Right lung (tissue), 5 donors: ENCODE data around the gene L3MBTL2. TPM values are rescaled to one million over a fixed set of nuclear protein-coding genes. Genes with fewer than 3 reads are reported as not detected.

Experiments
- DNase-seq, 2 donors: peaks; one replicate each; pipeline ENCODE4 v3.0.0-alpha.2; 2013
- polyA plus RNA-seq, 5 donors: library from polyadenylated mRNA; unstranded; fragments of 120-200 nt; gene quantifications; one replicate each; pipeline versions ENCODE4 v1.2.1 to v1.2.3, GENCODE V29; 2013; ENCODE audit warnings: inconsistent platforms in 1 of 5, low replicate concordance in 1 of 5; ENCODE audit not compliant: insufficient read length in 5 of 5, insufficient read depth in 1 of 5

L3MBTL2 gene
- polyA plus RNA-seq, 5 donors, result 19.9 to 25.6 (median 23.9) TPM

DNA sequence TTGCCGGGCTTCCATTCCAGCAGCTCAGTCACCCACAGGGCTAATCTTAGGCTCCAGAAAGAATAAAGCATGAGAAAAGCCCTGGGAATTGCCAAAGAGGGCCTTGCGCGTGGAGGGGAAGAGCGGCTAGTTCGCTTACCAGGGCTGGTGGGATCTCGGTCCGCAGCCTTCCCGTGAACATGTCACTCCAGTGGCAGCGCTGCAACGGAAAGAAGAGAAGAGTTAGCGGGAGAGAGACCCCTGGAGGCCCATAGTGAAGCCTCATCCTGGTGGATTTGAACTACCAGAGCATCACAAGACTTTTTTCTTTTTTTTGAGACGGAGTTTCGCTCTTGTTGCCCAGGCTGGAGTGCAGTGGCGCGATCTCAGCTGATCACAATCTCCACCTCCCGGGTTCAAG is 62.8 kb downstream of the L3MBTL2 start:
- no peak for DNase-seq

DNA sequence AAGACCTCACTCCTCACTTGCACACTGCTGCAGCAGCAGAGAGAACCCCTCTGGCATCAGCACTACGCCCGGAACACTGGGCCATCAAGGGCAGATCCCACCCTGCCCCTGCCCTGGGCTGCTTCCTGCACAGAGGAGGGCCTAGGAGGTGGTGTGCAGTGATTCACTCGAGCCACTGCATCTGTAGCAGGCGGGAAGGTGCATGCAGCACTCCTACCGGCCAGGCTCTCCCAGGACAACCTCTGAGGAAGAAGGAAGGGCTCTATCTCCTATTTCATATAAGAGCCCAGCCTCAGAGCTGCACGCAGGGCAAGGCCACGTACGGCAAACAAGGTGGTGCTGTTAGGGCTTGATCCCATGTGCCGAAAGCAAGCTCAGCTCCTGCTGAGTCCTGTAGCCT is 66.7 kb downstream of the L3MBTL2 start:
- DNase-seq, result no peak

DNA sequence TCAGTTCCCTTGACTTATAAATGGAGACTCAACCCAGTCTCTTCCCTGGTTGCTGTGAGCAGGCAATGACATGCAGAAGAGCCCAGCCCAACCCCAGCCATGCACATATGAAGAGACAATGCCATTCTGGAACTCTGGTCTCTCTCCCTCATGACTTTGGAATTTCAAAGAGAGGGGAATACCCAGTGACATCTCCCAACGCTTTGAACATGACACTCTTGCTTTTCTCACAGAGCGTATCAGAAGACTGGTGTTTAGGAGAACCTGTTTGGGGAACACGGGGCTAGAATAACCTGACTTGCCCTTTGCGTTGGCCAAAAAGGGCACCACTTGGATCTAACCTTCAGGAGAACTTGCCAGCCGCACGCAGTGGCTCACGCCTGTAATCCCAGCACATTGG is 68.0 kb downstream of the L3MBTL2 start:
- DNase-seq, result no peak

DNA sequence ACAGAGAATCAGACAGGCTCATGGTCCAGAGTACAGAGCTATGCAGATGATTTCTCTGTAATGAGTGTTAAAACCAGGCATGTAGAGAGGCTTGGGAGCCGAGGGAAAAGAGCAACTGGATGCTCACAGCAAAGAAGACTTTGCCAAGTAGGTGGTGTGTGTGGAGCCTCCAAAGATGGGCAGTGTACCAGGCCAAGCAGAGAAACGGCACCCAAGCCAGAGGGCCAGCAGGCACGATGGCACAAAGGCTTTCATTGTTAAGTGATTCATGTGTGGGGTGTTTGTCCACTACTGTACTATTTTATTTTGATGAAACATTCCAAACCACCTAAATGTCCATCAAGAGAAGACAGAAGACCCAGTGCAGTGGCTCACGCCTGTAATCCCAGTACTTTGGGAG is 69.7 kb downstream of the L3MBTL2 start:
- no peak for DNase-seq

DNA sequence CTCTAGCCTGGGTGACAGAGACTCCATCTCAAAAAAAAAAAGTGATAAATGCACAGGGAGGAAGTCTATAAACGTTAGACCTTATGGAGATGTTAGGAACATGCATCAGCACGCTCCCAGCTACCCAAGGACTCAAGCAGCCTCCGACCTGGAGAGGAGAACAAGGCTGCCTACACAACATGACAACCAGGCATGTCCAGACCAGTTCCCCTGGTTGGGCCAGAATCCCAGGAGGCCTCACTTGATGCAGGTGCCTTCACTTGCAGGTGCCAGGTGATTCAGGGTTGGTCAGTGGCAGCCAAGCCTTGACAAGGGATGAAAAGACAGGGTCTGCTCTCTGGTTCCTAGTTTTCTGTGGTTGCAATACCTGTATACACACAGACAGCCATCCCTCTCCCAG is 75.0 kb downstream of the L3MBTL2 start:
- no peak for DNase-seq

DNA sequence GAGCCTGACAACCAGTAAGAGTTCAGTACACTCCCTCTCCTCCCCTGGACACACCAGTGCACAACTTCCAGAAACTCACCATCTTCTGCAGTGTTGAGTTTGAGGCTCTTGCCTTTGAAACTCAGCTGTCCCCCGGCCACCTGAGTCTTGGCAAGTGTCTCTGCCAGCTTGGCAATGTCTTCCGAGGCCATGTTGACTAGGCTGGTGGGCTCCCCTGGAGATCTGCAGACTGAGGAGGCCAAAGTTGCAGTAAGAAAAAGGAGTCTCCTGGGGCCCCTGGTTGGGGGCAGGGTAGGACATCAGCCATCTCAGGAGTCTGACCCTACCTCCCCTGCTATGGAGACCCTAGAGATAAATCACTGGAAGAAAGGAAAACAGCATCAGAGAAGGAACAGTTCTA is 75.7 kb downstream of the L3MBTL2 start:
- no peak for DNase-seq

Other genes with a start within 250 kb of the L3MBTL2 start
- gene EP300, start 112.7 kb upstream of the L3MBTL2 start, polyA plus RNA-seq, result 10 to 100 TPM; 49.3 to 73.5 (median 65.0) TPM
- 1 to 10 TPM; 2.2 to 4.1 (median 3.3) TPM for gene CHADL, start 35.6 kb downstream of the L3MBTL2 start, polyA plus RNA-seq
- gene RANGAP1, start 80.9 kb downstream of the L3MBTL2 start, polyA plus RNA-seq, result 10 to 100 TPM; 30.8 to 40.7 (median 37.5) TPM
- gene ZC3H7B, start 96.2 kb downstream of the L3MBTL2 start, polyA plus RNA-seq, result 10 to 100 TPM; 55.3 to 79.8 (median 63.5) TPM
- 10 to 100 TPM in 4 of 5 donors, 1 to 10 TPM in 1; 10.0 to 14.5 (median 13.0) TPM for gene TEF, start 176.6 kb downstream of the L3MBTL2 start, polyA plus RNA-seq
- 10 to 100 TPM; 37.6 to 57.8 (median 45.9) TPM for gene TOB2, start 241.5 kb downstream of the L3MBTL2 start, polyA plus RNA-seq